ENCODE results near the gene CDH26. TPM values are rescaled to one million over a fixed set of nuclear protein-coding genes. Genes with fewer than 3 reads are reported as not detected.

CDH26 gene
- polyA plus RNA-seq, 1 donor (not counting 4 experiments of a cell fraction or from before 2014, with no cell fraction given) = 1.1 TPM

DNA sequence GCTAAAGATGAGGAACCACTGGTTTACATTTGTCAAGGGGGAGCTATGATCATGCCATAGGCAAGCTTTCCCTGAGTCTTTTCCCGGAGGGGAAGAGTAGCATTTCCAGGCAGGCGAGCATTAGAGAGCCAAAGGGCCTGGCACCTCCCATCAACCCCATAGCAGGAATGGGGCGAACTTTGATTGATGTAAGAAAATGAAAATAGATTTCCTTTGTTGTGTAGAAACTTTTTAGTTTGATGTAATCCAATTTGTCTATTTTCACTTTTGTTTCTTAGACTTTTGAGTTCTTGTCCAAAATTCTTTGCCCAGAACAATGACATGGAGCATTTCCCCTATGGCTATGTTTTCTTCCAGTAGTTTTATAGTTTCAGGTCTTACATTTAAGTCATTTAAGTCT is 85.2 kb downstream of the CDH26 start:
- dilution Hi-C loops (cut with MboI; ENCODE audit: extremely low pct_ligation_motif_present, low sequenced_read_pairs) = no loop called here
- Histone ChIP-seq H3K9ac (ENCODE audit: control insufficient read depth, extremely low read depth, insufficient read depth, low read length) (no peak overlapping the region), H2AFZ (ENCODE audit: control insufficient read depth, low read length) (no peak overlapping the region), H3K4me1 (ENCODE audit: control insufficient read depth, extremely low read depth, insufficient read depth, low read length) (peaks cover 23% of the 10 kb centered on the region), H3K27me3 (ENCODE audit: control insufficient read depth, extremely low read depth, insufficient read depth, low read length) (no peaks in the 10 kb centered on the region), H3K9me3 (ENCODE audit: control insufficient read depth, low read depth, low read length) (no peaks in the 10 kb centered on the region), H3K27ac (ENCODE audit: control insufficient read depth, insufficient read depth, low read length) (no peak overlapping the region), H4K20me1 (ENCODE audit: control insufficient read depth, extremely low read depth, insufficient read depth, low read length) (no peaks in the 10 kb centered on the region), H3K4me3 (ENCODE audit: control insufficient read depth in 2 of 3, extremely low read depth in 1 of 3, insufficient read depth in 2 of 3, low read depth in 1 of 3, low read length in 3 of 3) (no peak overlapping the region), H3K9me1 (ENCODE audit: control insufficient read depth, extremely low read depth, insufficient read depth, low read length) (no peaks in the 10 kb centered on the region), H3K79me2 (ENCODE audit: control insufficient read depth, insufficient read depth, low read length) (no peaks in the 10 kb centered on the region), H3K36me3 (ENCODE audit: control insufficient read depth in 2 of 2, extremely low read depth in 1 of 2, insufficient read depth in 2 of 2, low read length in 2 of 2) (no peaks in the 10 kb centered on the region), H3K4me2 (ENCODE audit: control insufficient read depth, extremely low read depth, insufficient read depth, low read depth, low read length) (no peak overlapping the region)
- no peak for DNase-seq (ENCODE audit: low read depth, low spot score)
- no peak for FAIRE-seq
- TF ChIP-seq, protein P1, sequence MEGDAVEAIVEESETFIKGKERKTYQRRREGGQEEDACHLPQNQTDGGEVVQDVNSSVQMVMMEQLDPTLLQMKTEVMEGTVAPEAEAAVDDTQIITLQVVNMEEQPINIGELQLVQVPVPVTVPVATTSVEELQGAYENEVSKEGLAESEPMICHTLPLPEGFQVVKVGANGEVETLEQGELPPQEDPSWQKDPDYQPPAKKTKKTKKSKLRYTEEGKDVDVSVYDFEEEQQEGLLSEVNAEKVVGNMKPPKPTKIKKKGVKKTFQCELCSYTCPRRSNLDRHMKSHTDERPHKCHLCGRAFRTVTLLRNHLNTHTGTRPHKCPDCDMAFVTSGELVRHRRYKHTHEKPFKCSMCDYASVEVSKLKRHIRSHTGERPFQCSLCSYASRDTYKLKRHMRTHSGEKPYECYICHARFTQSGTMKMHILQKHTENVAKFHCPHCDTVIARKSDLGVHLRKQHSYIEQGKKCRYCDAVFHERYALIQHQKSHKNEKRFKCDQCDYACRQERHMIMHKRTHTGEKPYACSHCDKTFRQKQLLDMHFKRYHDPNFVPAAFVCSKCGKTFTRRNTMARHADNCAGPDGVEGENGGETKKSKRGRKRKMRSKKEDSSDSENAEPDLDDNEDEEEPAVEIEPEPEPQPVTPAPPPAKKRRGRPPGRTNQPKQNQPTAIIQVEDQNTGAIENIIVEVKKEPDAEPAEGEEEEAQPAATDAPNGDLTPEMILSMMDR (optimal IDR thresholded peaks at IDR 0.05 in 1 of 3, IDR thresholded peaks at IDR 0.05 in 1 of 3, conservative IDR thresholded peaks at IDR 0.05 in 1 of 3; ENCODE audit: extremely low read depth in 1 of 3, insufficient read depth in 2 of 3, low read length in 3 of 3) = no peak

DNA sequence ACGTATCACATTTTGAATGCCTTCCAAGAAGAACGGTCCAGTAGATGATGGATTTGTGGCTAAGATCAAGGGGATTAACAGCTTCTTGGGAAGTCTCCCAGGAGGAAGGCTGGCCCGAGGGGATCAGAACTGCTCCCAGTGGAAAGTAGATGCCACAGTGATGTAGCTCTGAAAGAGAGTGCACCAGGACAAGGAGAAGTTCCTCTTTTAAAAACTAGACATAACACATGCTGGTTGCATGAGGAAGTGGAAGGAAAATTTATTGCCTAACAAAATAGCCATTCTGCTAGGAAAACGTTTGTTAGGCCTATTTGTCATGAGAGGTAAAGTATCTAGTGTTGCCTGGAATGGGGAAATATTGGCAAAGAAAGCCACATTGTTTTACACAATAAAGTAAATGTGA is 87.8 kb downstream of the CDH26 start:
- no peaks in the 10 kb centered on the region for H3K79me2 ChIP-seq (ENCODE audit: control insufficient read depth, insufficient read depth, low read length)
- H3K27ac ChIP-seq (ENCODE audit: control insufficient read depth, insufficient read depth, low read length) = no peak overlapping the region
- H3K27me3 ChIP-seq (ENCODE audit: control insufficient read depth, extremely low read depth, insufficient read depth, low read length) = no peaks in the 10 kb centered on the region
- TF ChIP-seq EZH2 (IDR thresholded peaks at IDR 0.05; ENCODE audit: low read length) = no peak
- TF ChIP-seq, protein P1 (optimal IDR thresholded peaks at IDR 0.05 in 1 of 3, IDR thresholded peaks at IDR 0.05 in 1 of 3, conservative IDR thresholded peaks at IDR 0.05 in 1 of 3; ENCODE audit: extremely low read depth in 1 of 3, insufficient read depth in 2 of 3, low read length in 3 of 3) = no peak
- H2AFZ ChIP-seq (ENCODE audit: control insufficient read depth, low read length) = peak overlapping the region; percentile 48
- no peaks in the 10 kb centered on the region for H3K9me1 ChIP-seq (ENCODE audit: control insufficient read depth, extremely low read depth, insufficient read depth, low read length)
- H3K4me1 ChIP-seq (ENCODE audit: control insufficient read depth, extremely low read depth, insufficient read depth, low read length) = peaks cover 28% of the 10 kb centered on the region
- peak; percentile 32 for FAIRE-seq
- H3K4me3 ChIP-seq (ENCODE audit: control insufficient read depth in 2 of 3, extremely low read depth in 1 of 3, insufficient read depth in 2 of 3, low read depth in 1 of 3, low read length in 3 of 3) = no peak overlapping the region
- DNase-seq (ENCODE audit: low read depth, low spot score) = no peak
- no peaks in the 10 kb centered on the region for H3K9me3 ChIP-seq (ENCODE audit: control insufficient read depth, low read depth, low read length)
- no peak overlapping the region for H3K9ac ChIP-seq (ENCODE audit: control insufficient read depth, extremely low read depth, insufficient read depth, low read length)
- no peaks in the 10 kb centered on the region for H4K20me1 ChIP-seq (ENCODE audit: control insufficient read depth, extremely low read depth, insufficient read depth, low read length)
- no peaks in the 10 kb centered on the region for H3K36me3 ChIP-seq (ENCODE audit: control insufficient read depth in 2 of 2, extremely low read depth in 1 of 2, insufficient read depth in 2 of 2, low read length in 2 of 2)
- H3K4me2 ChIP-seq (ENCODE audit: control insufficient read depth, extremely low read depth, insufficient read depth, low read depth, low read length) = no peak overlapping the region
- dilution Hi-C loops (cut with MboI; ENCODE audit: extremely low pct_ligation_motif_present, low sequenced_read_pairs) = no loop called here

Measured in keratinocyte (primary cell).